ENCODE results near the gene OMP.

DNA sequence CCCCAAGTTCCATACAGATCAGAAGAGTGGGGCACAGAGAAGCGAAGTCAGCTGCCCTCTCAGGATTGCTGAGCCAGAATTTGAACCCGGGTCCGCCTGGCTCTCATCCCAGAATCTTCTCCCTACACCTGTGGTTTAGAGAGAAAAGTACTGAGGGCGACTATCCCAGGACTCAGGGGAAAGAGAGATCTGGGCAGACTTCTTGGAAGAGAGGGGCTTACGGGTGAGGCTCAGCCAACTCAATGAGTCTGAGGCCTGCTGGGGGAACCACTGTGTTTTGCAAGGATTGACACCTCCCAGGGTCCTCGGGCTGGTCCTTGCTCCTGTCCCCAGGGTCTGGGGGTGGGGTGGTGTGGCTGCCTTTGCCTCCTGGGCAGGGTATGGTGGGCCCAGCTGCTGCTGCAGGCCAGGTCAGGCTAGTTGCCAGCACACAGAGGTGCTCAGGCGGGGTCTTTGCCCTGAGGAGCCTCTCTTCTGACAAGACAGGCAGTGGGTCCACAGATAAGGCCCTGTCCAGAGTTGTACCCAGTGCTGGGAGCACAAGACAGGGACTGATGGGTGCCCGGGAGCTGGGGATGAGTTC, 34.7 kb upstream of the OMP start:
- TF ChIP-seq, protein P1, sequence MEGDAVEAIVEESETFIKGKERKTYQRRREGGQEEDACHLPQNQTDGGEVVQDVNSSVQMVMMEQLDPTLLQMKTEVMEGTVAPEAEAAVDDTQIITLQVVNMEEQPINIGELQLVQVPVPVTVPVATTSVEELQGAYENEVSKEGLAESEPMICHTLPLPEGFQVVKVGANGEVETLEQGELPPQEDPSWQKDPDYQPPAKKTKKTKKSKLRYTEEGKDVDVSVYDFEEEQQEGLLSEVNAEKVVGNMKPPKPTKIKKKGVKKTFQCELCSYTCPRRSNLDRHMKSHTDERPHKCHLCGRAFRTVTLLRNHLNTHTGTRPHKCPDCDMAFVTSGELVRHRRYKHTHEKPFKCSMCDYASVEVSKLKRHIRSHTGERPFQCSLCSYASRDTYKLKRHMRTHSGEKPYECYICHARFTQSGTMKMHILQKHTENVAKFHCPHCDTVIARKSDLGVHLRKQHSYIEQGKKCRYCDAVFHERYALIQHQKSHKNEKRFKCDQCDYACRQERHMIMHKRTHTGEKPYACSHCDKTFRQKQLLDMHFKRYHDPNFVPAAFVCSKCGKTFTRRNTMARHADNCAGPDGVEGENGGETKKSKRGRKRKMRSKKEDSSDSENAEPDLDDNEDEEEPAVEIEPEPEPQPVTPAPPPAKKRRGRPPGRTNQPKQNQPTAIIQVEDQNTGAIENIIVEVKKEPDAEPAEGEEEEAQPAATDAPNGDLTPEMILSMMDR (IDR thresholded peaks at IDR 0.05), result no peak
- no peak for TF ChIP-seq POLR2A (IDR thresholded peaks at IDR 0.05; ENCODE audit: low read depth)
